ENCODE measurements around the gene ZNF488. TPM values are rescaled to one million over a fixed set of nuclear protein-coding genes. Genes with fewer than 3 reads are reported as not detected.

ZNF488 gene
- total and polyA plus RNA-seq, 10 donors: 0.02 to 0.26 (median 0.11) TPM; not detected in 6

DNA sequence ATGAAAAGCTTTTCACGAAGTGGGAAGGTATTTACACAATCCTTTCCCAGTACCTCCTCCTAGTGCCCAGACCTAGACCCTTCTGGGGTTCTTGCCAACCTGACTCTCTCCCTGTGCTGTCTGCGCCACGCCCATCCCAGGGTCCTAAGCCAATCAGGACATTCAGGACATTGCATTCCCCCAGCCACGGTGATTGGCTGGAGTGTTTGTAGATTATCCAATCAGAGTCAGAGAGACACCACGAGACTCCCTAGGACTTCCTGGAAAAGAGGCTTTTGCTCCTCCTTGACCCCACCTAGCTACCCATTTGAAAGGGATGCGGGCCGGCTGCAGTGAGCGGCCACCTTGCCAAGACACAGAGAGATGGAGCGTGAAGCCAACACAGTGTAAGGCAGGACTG, 65.4 kb downstream of the ZNF488 start:
- no peak overlapping the region for H3K27ac ChIP-seq
- WGBS, 5 donors: 52 to 90% (median 84%) methylated on average over 9 of the region's 9 CpGs
- H3K4me3 ChIP-seq: no peak overlapping the region
- peaks cover 0 to 13% (median 0%) of the 10 kb centered on the region in 7 donors for H3K27me3 ChIP-seq (replicated peaks in 1 of 7)
- H3K36me3 ChIP-seq: no peaks in the 10 kb centered on the region
- TF ChIP-seq, protein P1, sequence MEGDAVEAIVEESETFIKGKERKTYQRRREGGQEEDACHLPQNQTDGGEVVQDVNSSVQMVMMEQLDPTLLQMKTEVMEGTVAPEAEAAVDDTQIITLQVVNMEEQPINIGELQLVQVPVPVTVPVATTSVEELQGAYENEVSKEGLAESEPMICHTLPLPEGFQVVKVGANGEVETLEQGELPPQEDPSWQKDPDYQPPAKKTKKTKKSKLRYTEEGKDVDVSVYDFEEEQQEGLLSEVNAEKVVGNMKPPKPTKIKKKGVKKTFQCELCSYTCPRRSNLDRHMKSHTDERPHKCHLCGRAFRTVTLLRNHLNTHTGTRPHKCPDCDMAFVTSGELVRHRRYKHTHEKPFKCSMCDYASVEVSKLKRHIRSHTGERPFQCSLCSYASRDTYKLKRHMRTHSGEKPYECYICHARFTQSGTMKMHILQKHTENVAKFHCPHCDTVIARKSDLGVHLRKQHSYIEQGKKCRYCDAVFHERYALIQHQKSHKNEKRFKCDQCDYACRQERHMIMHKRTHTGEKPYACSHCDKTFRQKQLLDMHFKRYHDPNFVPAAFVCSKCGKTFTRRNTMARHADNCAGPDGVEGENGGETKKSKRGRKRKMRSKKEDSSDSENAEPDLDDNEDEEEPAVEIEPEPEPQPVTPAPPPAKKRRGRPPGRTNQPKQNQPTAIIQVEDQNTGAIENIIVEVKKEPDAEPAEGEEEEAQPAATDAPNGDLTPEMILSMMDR (IDR thresholded peaks at IDR 0.05 in 8 of 11, conservative IDR thresholded peaks at IDR 0.05 in 3 of 11): no peak
- TF ChIP-seq POLR2A (IDR thresholded peaks at IDR 0.05) (no peak), POLR2AphosphoS5 (IDR thresholded peaks at IDR 0.05) (no peak)
- H3K4me1 ChIP-seq: no peaks in the 10 kb centered on the region
- intact Hi-C loops (cut with DNase I; ENCODE audit: low total_unique reads): no loop called here
- H3K9me3 ChIP-seq: no peaks in the 10 kb centered on the region
- DNase-seq: no peak

DNA sequence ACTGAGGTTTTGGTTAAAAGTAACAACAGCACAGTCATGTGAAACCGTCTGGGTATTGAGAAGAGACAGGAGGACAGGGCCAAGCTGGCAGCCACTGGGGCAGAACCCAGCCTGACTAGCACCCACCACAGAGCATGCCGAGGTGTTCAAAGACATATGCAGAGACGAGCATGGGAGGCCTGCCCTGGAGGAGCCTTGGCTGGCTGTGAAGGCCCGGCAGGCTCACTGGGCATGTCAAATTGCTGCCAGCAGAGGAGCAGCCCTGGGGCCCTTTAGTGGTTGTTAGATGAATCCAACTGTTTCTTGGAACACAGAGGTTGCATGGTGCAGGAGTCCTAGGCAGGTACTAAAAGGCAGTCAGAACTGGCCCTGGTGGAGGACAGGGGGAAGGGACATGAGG, 66.8 kb downstream of the ZNF488 start:
- WGBS, 5 donors: 74 to 93% (median 84%) methylated on average over 4 of the region's 4 CpGs
- H3K27ac ChIP-seq: no peak overlapping the region
- intact Hi-C loops (cut with DNase I; ENCODE audit: low total_unique reads): no loop called here
- H3K9me3 ChIP-seq: no peaks in the 10 kb centered on the region
- H3K4me3 ChIP-seq: no peak overlapping the region
- DNase-seq: no peak
- H3K27me3 ChIP-seq (replicated peaks in 1 of 7): peaks cover 0 to 4% (median 0%) of the 10 kb centered on the region in 7 donors
- peaks cover 0 to 1% (median under 1%) of the 10 kb centered on the region in 6 donors for H3K4me1 ChIP-seq
- no peaks in the 10 kb centered on the region for H3K36me3 ChIP-seq
- no peak for TF ChIP-seq POLR2AphosphoS5 (IDR thresholded peaks at IDR 0.05)
- TF ChIP-seq, protein P1 (IDR thresholded peaks at IDR 0.05 in 8 of 11, conservative IDR thresholded peaks at IDR 0.05 in 3 of 11): no peak

DNA sequence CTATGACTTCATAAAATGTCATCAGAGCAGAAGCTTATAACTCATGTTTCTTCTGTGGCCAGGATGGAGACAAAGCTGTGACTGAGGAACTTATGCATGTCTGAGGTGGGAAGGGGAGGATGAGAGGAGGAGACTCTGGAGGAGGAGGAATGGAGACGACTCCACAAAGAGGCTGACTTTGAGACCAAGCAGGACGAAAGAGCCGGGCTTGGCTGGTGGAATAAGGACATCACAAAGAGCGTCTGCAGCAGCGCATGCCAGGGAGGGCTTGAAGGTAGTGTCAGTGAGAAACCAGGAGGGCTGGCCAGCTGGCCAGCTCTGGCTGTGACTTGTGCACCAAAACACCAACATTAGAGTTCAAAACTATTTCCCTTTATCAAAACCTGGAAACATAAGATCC, 68.0 kb downstream of the ZNF488 start:
- Histone ChIP-seq H3K27me3 (replicated peaks in 1 of 7) (peaks cover 0 to 5% (median 0%) of the 10 kb centered on the region in 7 donors), H3K9me3 (no peaks in the 10 kb centered on the region), H3K27ac (no peak overlapping the region), H3K4me3 (no peak overlapping the region), H3K4me1 (peaks cover 0 to 13% (median 9%) of the 10 kb centered on the region in 6 donors), H3K36me3 (no peaks in the 10 kb centered on the region)
- intact Hi-C loops (cut with DNase I; ENCODE audit: low total_unique reads): no loop called here
- DNase-seq: no peak
- 71 to 89% (median 84%) methylated on average over 5 of the region's 5 CpGs for WGBS, 5 donors
- TF ChIP-seq POLR2A (IDR thresholded peaks at IDR 0.05): no peak
- TF ChIP-seq POLR2AphosphoS5 (IDR thresholded peaks at IDR 0.05): no peak

Other genes starting within 250 kb of the ZNF488 start
- gene GDF10, start 84.1 kb downstream of the ZNF488 start, total RNA-seq: under 1 TPM in 4 of 7 donors, not detected in 3; 0.19 to 0.30 (median 0.21) TPM
- gene GDF10, start 84.1 kb downstream of the ZNF488 start, polyA plus RNA-seq: under 1 TPM; 0.02 to 0.35 (median 0.12) TPM
- gene GDF2, start 61.8 kb downstream of the ZNF488 start, total RNA-seq: not detected
- not detected for gene GDF2, start 61.8 kb downstream of the ZNF488 start, polyA plus RNA-seq
- gene RBP3, start 35.9 kb downstream of the ZNF488 start, total RNA-seq: not detected
- gene RBP3, start 35.9 kb downstream of the ZNF488 start, polyA plus RNA-seq: not detected
- under 1 TPM in 1 of 7 donors, not detected in 6; 0.22 TPM for gene ANXA8, start 99.8 kb upstream of the ZNF488 start, total RNA-seq
- gene ANXA8, start 99.8 kb upstream of the ZNF488 start, polyA plus RNA-seq: under 1 TPM; 0.04 to 0.32 (median 0.18) TPM
- gene FAM25G, start 107.4 kb upstream of the ZNF488 start, total RNA-seq: not detected
- gene FAM25G, start 107.4 kb upstream of the ZNF488 start, polyA plus RNA-seq: not detected
- gene AGAP9, start 139.3 kb upstream of the ZNF488 start, total RNA-seq: 10 to 100 TPM in 3 of 7 donors, 1 to 10 TPM in 4; 4.2 to 19.8 (median 8.9) TPM
- 1 to 10 TPM; 4.4 to 9.6 (median 6.4) TPM for gene AGAP9, start 139.3 kb upstream of the ZNF488 start, polyA plus RNA-seq